DMS 273 (cell line): ENCODE measurements around the gene PCNX2.
A peak's percentile ranks its signal among the peaks of the same experiment; 100 is the strongest.
"Not testable (repeated sequence)": the region's sequence is repeated elsewhere in the genome, so short reads cannot be mapped to it uniquely, and the experiment has no call there.

Source experiments
- DNase-seq: peaks from one replicate; lab custom pipeline; 2025; ENCODE audit not compliant: unreplicated experiment; lab: John Stamatoyannopoulos, UW

Gene PCNX2

DNA sequence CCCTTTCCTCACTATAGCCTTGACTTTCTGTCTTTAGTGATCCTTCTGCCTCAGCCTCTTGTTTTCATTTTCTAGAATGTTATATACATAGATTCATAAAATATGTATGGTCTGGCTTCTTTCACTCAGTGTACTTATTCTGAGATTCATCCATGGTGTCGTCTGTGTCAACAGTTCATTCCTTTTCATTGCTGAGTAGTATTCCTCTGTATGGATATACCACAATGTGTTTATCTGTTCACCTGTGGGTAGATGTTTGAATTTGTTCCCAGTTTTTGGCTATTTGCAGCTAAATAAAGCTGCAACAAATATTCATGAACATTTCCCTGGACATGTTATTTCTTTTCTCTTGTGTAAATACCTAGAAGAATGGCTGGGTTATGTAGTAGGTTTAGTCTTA is 131.8 kb downstream of the PCNX2 start:
- DNase-seq: no peak

DNA sequence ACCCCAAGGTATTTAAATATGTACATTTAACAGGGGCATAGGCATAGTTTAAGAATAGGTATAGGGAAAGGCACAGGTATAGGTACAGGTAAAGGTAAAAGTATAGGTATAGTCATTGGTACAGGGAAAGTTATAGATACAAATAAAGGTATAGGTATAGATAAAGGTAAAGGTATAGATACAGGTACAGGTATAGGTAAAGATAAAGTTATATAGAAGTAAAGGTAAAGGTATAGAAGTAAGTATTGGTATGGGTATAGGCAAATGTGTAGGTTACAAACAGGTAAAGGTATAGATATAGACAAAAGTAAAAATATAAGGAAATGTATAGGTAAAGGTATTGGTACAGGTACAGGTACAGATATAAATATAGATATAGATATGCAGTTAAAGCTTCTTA is 137.2 kb downstream of the PCNX2 start:
- DNase-seq: no peak

DNA sequence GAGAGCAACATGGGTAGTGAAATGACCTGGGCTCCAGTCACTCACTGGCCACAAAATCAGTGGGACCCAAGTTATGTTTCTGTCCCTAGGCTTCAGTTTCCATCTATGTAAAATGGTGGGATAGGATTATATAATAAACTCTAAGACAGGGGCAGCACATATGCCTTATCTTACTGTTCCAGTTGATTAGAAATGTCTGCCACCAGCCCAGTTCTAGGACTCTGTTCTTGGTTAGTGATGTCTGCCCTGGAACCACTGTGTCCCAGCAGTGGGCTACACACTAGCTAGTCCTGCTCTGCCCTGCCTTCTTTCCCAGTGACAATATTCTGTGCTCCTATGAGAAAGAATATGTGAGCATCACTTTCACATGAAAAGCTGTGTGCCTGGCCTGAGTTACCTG is 138.3 kb downstream of the PCNX2 start:
- DNase-seq: no peak

DNA sequence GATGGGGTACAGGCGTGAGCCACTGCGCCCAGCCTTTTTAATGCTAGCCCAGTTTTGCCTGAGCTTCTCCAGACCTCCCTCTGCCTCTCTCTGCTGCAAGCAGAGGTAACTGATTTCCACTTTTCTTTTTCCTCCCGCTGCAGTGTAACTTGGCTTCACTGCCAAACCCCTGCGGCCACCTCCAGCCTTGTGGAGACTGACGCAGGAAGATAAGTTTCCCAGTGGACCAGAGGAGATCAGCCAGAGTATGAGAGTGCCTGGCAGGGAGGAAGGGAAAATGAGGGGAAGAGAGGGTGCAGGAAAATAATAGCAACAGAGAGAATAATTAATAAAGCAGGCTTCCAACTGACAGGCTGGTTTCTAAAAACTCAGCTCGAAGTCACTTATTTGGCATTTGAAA is 143.7 kb downstream of the PCNX2 start:
- DNase-seq: no peak

DNA sequence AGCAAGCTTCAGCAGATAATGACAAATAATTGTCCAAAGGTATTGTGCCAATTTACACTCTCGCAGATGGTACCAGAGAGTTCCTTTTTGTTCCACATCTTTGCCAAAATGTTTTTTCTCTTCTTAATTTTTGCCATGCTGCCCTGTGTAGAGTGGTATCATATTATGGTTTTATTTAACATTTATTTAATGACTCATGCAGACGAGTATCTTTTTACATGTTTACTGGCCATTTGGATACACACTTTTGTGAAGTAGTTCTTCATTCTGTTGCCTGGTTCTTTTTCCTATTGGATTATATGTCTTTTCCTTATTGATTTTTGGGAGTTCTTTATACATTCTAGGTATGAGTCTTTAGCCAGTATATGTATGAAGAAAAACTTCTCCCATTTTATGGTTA is 151.1 kb downstream of the PCNX2 start:
- no peak for DNase-seq

DNA sequence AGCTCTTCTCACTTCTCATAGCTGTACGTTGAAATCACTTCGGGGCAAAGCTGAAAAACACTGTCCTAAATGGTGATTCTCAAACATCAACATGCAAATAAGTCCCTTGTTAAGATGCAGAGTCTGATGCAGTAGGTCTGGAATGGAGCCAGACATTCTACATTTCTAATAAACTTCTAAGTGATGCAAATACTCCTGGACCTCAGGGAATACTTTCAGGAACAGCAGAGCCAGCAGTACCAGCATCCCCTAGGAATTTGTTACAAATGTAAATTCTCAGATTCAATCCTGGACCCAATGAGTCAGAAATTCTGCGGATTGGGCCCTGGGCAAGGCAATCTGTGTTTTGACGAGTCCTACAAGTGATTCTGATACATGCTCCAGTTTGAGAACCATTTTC is 152.3 kb downstream of the PCNX2 start:
- peak; percentile 9 for DNase-seq

DNA sequence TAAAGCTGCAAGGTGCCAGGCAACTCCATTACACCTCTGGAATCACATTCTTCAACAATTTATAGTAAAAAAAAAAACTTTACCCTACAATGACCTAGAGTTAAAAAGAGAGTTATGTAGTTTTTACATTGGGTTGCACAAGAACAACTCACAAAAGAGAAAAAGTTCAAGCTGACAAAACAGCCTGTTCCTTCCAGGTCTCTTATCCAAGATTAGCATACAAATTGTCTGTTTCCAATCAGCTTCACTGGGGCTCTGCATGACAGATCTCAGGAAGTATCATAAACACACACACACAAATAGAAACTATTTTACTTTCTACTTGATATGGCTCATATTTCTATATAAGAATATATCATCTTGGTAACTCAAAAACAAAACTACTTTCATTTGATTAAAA is 154.6 kb downstream of the PCNX2 start:
- DNase-seq: no peak

DNA sequence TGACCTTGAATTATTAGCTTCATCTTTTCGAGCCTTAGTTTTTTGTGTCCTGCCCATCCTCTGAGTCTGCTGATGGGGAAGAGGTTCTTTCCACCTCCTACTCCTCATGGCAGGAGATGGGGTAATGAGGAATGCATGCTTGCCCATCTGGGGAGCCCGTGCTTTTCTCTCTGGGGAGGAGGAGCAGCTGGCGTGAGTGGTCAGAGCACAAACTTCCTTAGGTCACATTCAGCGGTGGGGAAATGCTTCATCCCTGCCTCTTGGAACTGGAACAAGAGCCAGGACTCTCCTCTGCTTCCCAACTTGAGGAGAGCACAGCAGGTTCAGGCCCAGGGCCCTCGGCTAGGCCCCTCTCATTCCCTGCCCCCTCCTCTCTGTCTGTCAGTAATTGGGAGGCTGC is 155.0 kb downstream of the PCNX2 start:
- peak; percentile 35 for DNase-seq

DNA sequence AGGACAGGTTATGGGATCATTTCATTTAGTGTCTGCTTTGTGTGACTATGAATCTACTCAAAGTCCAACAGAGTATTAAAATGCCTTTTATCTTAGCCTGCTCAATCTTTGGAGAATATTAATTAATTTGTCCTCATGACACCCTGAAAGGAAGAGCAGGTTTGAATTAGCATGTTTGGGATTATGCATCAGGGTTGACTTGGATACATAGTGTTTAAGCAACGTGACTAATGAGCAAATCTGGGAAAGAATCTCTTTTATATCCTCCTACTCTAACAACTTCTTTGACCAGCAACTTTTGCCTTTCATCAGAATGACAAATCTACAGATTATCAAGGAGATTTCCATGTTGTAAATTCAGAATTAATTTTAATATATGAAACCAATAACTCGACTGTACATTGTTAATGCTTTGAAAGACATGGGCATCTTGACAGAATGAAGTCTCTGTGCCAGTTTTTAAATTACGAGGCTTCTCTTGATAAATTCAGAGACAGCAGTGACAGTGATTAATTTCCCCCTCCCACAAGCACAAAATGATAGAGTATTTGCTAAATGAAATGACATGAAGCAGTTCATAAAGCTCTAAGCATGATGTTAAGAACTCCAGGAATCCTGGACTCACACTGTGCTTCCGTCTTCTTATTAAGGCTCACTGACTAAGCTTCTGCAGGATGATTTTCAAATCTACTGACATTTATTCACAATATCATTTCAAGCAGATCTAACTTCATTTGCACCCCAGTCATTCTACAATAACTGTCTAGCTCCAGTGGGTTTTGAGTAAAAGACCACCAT is 156.5 kb downstream of the PCNX2 start:
- no peak for DNase-seq

DNA sequence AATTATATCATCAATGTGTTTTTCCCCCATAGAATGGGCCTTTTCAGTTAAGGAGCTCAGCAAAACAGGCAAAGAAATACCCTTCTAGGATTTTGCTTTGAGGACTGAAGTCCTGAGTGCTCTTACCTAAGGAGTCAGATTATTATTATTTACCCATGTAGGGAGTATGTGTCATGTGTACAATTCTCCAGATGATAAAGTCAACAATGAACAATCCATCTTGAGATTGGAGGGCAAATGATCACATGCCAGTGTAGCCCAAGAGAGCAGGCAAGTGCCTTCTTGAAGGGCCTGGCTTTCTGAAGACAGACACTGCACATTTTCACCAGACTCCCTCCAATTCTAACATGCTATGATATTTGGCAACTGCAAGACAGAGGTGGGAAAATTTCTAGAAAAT is 159.7 kb downstream of the PCNX2 start:
- no peak for DNase-seq

DNA sequence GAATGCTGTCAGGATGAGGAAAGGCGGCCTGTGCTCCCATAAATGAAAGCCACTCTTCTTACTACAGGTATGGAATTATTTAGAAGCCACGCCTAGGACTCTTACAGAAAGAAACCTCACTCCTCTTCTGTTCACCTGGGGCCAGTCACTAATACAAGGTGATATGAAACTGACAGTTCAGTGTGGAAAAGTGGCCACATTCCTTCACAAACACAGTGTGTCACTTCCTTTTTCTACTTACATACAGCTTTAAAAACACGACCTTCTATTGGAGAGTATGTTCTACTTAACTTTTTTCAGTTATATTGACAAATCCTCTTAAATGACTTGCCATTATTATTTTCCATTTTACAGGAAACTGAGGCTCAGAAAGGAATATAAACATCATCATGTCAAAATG is 163.1 kb downstream of the PCNX2 start:
- DNase-seq: no peak

DNA sequence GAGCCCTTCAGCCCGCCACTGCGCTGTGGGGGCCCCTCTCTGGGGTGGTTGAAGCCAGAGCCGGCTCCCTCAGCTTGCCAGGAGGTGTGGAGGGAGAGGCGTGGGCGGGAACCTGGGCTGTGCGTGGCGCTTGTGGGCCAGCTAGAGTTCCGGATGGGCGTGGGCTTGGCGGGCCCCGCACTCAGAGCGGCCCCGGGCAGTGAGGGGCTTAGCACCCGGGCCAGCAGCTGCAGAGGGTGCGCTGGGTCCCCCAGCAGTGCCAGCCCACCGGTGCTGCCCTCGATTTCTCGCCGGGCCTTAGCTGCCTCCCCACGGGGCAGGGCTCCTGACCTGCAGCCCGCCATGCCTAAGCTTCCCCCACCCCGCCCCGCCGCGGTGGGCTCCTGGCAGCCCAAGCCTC is 166.5 kb downstream of the PCNX2 start:
- not testable (repeated sequence) for DNase-seq

DNA sequence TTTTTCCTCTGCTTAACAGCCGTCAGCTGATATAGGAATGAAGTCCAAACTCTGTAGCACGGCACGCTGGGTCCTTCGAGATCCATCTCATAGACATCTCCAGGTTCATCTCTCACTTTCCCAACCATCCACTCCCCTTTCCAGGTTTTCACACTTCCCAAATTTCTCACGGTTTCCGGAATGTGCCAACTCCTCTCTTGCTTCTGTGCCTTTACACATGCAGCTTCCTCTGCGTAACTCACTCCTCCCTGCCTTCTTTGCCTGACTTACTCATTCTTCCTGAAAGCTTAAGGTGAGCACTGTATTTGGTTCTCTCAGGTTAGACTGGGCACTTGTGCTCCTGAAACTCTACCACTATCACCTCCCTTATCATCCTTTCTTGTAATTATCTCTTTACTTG is 168.4 kb downstream of the PCNX2 start:
- no peak for DNase-seq

DNA sequence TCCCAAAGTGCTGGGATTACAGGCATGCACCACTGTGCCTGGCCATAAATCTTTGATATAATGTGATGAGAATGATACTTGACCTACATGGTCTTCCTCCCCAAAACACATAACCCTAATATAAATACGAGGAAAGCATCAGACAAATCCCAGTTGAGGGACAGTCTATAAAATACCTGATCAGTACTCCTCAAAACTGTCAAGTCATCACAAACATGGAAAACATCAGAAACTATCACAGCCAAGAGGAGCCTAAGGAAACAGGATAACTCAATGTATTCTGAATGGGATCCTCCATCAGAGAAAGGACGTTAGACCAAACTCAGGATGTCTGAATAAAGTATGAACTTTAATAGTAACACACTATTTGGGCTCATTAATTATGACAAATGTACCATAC is 172.7 kb downstream of the PCNX2 start:
- DNase-seq: no peak

DNA sequence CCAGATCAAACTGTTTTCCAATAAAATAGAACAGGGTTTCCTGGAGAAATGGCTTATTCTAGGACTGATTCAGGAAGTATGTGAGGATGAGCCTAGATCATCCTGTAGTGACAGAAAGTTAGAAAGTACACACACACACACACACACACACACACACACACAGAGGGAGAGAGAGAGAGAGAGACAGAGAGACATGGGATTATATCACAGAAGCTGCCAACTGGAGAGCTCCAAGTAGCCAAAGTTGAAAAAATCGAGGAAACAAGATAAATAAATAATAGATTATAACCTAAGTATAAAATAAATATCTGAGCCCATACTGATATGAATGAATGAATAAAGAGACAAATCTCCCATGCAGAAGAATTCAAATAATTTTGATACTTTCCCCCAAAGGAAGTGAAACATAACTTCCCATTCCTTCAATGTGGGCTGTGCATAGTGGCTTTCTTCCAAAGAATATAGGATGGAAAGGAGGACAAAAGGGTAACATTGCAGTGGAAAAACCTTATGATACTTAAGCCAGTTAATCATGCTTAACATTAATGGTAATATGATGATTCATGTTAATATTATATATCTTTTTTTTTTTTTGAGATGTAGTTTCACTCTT is 173.5 kb downstream of the PCNX2 start:
- no peak for DNase-seq

DNA sequence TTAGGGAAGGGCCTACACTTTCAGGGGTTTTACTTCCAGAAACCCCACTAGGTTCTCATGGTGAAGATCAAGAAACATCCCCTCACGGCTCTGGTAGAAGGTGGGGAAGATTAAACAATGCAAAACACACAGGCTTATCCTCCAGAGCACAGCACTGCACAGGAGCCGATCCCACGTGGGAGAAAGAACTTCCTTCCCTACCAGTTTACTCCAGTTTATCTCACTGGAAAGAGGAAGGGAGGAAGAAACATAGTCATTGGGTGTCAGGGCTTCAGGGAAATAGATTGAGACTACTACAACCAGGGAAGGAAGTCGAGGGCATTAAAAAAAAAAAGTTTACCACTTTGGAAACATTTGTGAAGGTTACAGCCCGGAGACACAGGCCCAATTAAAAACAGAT is 180.7 kb downstream of the PCNX2 start:
- DNase-seq: no peak

DNA sequence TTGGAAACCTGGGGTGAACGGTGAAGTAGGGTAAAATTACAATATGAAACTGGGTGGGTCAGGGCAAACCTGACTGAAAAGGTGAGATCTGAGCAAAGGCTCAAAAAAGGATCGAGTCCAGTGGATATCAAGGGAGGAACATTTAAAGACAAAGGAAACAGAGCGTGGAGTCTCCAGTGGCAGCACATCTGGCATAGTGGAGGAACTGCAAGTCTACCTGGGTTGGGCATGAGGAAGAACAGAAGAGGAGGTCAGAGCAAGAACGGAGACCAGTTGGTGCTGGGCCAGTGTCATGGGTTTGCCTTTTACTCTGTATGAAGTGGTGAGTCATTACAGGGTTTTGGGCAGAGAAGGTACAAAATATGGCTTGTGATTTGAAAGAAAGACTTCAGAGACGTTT is 181.4 kb downstream of the PCNX2 start:
- DNase-seq: no peak

DNA sequence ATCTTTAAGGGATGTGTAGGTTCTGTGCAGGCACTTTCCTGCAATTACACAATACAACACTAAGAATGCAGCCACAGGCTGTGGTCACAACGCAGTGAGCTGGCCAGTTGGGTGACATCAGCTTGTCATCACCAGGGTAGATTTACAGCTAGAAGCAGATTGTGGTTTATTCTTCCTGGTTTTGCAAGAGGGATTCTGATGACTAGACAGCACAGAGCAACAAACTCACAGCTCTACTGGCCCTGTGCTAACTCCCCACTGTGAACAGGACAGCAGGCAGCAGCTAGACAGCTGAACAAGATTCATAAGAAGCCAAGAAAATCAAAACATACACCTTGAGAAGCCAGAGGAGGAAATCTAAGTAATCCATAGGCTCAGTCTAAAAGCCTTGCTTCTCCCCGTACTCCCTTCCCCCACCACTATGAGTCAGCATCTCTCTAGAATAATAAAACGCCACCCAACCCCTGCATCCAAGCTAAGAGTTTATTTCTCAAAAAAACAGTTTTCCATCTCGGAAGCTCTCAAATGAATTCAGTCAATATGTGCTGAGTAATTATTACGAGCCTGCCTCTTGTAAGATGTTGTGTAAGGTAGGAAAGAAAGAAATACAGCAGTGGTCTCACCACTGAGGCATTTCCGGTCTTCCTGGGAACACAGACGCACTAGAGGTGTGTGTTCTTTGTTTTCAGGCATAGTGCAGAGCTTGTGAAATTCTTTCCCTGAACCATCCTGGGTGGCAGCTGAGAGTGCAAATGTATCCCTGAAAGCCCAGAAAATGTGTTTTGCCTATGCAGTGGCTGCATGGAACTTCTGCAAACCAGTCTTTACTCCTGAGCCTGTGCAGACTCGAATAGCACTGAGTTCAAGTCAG is 182.3 kb downstream of the PCNX2 start:
- DNase-seq: peak; percentile 64

DNA sequence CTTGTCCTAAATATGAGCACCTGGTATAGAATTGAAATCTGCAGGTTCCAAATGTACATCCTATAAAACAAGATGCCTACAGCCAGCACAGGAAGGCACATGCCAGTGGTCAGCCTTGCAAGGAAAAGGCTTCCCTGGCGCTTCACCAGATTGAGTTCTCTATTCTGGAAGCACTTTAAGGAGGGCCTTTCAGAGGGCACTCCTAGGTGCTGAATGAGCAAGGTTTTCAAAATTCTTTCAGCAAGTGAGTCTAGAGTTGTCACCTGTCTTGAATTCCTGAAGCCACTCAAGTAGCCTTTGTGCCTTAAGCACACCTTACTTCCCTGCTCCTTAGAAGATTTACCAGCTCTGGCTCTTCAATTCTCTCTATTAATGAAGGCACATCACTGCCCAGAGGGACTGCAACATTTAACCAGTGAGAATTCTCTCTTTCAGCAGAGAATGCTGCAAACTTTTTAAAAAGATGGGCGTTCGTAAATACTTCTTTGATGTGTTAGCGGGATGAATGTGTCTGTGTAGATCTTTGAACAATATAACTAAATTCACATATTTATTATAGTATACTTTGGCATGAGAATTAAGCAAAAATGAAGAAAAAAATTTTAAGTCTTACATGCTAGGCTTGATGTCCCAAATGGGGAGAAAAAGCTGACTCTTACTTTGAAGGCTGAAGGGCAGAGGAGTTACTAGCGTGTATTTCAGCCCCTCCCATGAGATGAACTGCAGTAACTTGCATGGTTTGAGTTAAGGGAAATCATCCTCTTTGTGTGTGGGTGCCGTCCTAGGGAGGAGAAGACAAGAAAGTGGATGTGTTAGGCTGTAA is 183.1 kb downstream of the PCNX2 start:
- no peak for DNase-seq

DNA sequence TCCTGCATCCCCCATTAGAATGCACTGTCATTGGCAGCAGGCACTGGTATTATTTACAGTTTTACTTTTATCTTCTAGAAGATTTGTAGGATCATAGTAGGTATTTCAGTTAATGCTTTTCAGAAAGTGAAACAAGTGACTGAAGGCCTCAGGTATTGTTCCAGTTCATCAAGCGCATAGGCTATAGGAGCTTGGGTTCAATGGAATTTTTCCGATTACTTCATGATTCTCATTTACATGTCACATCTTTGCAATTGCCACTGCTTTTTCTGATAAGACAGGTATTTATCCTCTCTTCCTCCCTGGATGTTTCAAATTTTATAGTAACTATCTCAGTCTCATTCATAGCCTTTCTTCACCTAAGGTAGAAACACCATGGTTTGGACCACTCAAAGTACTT is 183.8 kb downstream of the PCNX2 start:
- DNase-seq: no peak

DNA sequence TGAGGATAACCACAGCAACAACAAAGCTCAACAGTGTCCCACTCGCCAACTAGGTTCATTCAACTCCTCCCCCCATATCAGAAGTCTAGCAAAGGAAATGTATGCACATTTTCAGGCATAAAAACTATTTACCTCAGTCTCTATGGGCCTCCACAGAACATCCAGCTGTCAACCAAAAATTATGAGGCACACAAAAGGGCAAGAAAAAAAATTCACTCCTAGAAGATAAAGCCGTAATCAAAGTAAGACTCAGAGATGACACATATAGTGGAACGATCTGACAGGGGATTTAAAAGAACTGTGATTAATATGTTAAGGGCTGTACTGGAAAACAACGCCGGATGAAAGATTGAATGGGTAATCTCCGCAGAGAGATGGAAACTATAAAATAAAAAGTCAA is 186.4 kb downstream of the PCNX2 start:
- no peak for DNase-seq
